Neural crest cell (in vitro differentiated cells): ENCODE measurements around the gene MRPS23. TPM values are rescaled to one million over a fixed set of nuclear protein-coding genes. Genes with fewer than 3 reads are reported as not detected.
A peak's percentile ranks its signal among the peaks of the same experiment; 100 is the strongest.

Source experiments
- DNase-seq: peaks from one replicate; pipeline ENCODE4 v3.0.0; 2021; ENCODE audit warnings: low read depth, mixed read lengths, low spot score
- H3K27ac Mint-ChIP-seq: one replicate; pipeline ENCODE4 v1.8.0; 2021; ENCODE audit warnings: mild to moderate bottlenecking, mixed read lengths; ENCODE audit not compliant: unreplicated experiment
- H3K27me3 Mint-ChIP-seq: 2 replicates; pipeline ENCODE4 v1.8.0; 2021; ENCODE audit warnings: low read depth, mild to moderate bottlenecking, mixed read lengths
- H3K36me3 Mint-ChIP-seq: 2 replicates; pipeline ENCODE4 v1.8.0; 2021; ENCODE audit warnings: low read depth, mild to moderate bottlenecking, mixed read lengths
- H3K4me1 Mint-ChIP-seq: 2 replicates; pipeline ENCODE4 v1.8.0; 2021; ENCODE audit warnings: mixed read lengths
- H3K4me3 Mint-ChIP-seq: one replicate; pipeline ENCODE4 v1.8.0; 2021; ENCODE audit warnings: mild to moderate bottlenecking, mixed read lengths
- H3K9me3 Mint-ChIP-seq: 2 replicates; pipeline ENCODE4 v1.8.0; 2021; ENCODE audit warnings: mixed read lengths
- total RNA-seq: library from RNA; stranded (reverse); gene quantifications from 2 replicates; pipeline ENCODE4 v1.2.1, GENCODE V29; 2021
- TF ChIP-seq, protein P1 (sequence below): fragments of 200-600 bp; sonication (generic); conservative IDR thresholded peaks from 2 replicates; pipeline ENCODE4 v1.5.0; 2021; ENCODE audit warnings: antibody characterized with exemption, mild to moderate bottlenecking

MRPS23 gene
- total RNA-seq, 1 donor from 2014 or later: 63.0 TPM

- Mint-ChIP-seq H3K36me3 (peaks cover 5% of the 10 kb centered on the region), H3K4me1 (peaks cover 80% of the 10 kb centered on the region), H3K27me3 (peaks cover 2% of the 10 kb centered on the region), H3K9me3 (no peaks in the 10 kb centered on the region), H3K4me3 (peak overlapping the region; percentile 79), H3K27ac (peak overlapping the region; percentile 99)
- DNase-seq: peak; percentile 73
- TF ChIP-seq, protein P1, sequence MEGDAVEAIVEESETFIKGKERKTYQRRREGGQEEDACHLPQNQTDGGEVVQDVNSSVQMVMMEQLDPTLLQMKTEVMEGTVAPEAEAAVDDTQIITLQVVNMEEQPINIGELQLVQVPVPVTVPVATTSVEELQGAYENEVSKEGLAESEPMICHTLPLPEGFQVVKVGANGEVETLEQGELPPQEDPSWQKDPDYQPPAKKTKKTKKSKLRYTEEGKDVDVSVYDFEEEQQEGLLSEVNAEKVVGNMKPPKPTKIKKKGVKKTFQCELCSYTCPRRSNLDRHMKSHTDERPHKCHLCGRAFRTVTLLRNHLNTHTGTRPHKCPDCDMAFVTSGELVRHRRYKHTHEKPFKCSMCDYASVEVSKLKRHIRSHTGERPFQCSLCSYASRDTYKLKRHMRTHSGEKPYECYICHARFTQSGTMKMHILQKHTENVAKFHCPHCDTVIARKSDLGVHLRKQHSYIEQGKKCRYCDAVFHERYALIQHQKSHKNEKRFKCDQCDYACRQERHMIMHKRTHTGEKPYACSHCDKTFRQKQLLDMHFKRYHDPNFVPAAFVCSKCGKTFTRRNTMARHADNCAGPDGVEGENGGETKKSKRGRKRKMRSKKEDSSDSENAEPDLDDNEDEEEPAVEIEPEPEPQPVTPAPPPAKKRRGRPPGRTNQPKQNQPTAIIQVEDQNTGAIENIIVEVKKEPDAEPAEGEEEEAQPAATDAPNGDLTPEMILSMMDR: no peak
Observed at GRCh38 chr17:57892820-57893595, 43.2 kb upstream of the MRPS23 start.

GRCh38 chr17:57892146-57892819 is 42.4 kb upstream of the MRPS23 start:
- H3K27ac Mint-ChIP-seq: peak overlapping the region; percentile 99
- H3K36me3 Mint-ChIP-seq: peaks cover 5% of the 10 kb centered on the region
- H3K9me3 Mint-ChIP-seq: no peaks in the 10 kb centered on the region
- TF ChIP-seq, protein P1: peak; percentile 91
- H3K4me1 Mint-ChIP-seq: peaks cover 78% of the 10 kb centered on the region
- peak; percentile 91 for DNase-seq
- H3K4me3 Mint-ChIP-seq: peak overlapping the region; percentile 79
- peaks cover 2% of the 10 kb centered on the region for H3K27me3 Mint-ChIP-seq

GRCh38 chr17:57890857-57891232 is 41.0 kb upstream of the MRPS23 start:
- peak overlapping the region; percentile 48 for H3K27ac Mint-ChIP-seq
- H3K4me3 Mint-ChIP-seq: no peak overlapping the region
- no peaks in the 10 kb centered on the region for H3K9me3 Mint-ChIP-seq
- H3K36me3 Mint-ChIP-seq: peaks cover 5% of the 10 kb centered on the region
- H3K27me3 Mint-ChIP-seq: peaks cover 2% of the 10 kb centered on the region
- DNase-seq: no peak
- H3K4me1 Mint-ChIP-seq: peaks cover 74% of the 10 kb centered on the region
- TF ChIP-seq, protein P1: no peak

GRCh38 chr17:57889892-57890856 is 40.3 kb upstream of the MRPS23 start:
- Mint-ChIP-seq H3K27ac (no peak overlapping the region), H3K4me1 (peaks cover 70% of the 10 kb centered on the region), H3K9me3 (no peaks in the 10 kb centered on the region), H3K4me3 (no peak overlapping the region), H3K36me3 (peaks cover 5% of the 10 kb centered on the region), H3K27me3 (peaks cover 2% of the 10 kb centered on the region)
- DNase-seq: no peak
- TF ChIP-seq, protein P1: no peak

DNA sequence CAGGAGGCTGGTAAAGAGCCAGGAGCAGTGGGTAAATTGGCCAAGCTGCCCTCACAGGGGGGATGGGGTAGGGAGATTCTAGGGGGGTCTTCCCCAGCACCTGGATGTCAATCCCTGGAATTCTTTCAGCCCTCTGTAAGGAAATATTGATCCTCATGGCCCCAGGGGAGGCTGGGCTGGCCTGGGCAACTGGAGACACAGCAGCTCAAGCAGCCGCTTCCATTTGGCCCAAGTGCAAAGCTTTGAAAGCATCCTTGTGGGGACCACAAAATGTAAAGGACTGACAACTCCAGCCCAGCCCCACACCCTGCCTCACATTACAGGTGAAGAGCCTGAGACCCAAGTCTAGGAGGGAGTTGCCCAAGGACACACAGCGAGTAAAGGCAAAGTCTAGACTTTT is 39.4 kb upstream of the MRPS23 start:
- Mint-ChIP-seq H3K36me3 (peaks cover 10% of the 10 kb centered on the region), H3K4me1 (peaks cover 64% of the 10 kb centered on the region), H3K27me3 (peaks cover 2% of the 10 kb centered on the region), H3K9me3 (no peaks in the 10 kb centered on the region), H3K27ac (no peak overlapping the region), H3K4me3 (peak overlapping the region; percentile 41)
- no peak for DNase-seq
- TF ChIP-seq, protein P1: no peak
